Fibroblast of villous mesenchyme (primary cell): Measurements from ENCODE around the gene MT1A. TPM values are rescaled to one million over a fixed set of nuclear protein-coding genes. Genes with fewer than 3 reads are reported as not detected.

Source experiments
- DNase-seq: peaks from one replicate; pipeline ENCODE4 v3.0.0-alpha.2; 2010; ENCODE audit warnings: low read depth
- H3K4me3 ChIP-seq: 2 replicates; pipeline ENCODE4 v1.5.1; 2011; ENCODE audit warnings: low read depth, mild to moderate bottlenecking, low read length
- total RNA-seq: library from RNA; depleted of rRNA; stranded (reverse); fragments of >200 nt; gene quantifications from 2 replicates; pipeline ENCODE4 v1.2.3, GENCODE V29; 2012
- TF ChIP-seq, protein P1 (sequence below): IDR thresholded peaks from 2 replicates; pipeline ENCODE4 v1.5.1; 2012; ENCODE audit warnings: low read depth, mild to moderate bottlenecking, low read length; ENCODE audit not compliant: insufficient read depth

MT1A gene
- total RNA-seq, 1 donor, result 1.3 TPM

GRCh38 chr16:56682703-56683397 is 44.4 kb downstream of the MT1A start:
- DNase-seq, result no peak

DNA sequence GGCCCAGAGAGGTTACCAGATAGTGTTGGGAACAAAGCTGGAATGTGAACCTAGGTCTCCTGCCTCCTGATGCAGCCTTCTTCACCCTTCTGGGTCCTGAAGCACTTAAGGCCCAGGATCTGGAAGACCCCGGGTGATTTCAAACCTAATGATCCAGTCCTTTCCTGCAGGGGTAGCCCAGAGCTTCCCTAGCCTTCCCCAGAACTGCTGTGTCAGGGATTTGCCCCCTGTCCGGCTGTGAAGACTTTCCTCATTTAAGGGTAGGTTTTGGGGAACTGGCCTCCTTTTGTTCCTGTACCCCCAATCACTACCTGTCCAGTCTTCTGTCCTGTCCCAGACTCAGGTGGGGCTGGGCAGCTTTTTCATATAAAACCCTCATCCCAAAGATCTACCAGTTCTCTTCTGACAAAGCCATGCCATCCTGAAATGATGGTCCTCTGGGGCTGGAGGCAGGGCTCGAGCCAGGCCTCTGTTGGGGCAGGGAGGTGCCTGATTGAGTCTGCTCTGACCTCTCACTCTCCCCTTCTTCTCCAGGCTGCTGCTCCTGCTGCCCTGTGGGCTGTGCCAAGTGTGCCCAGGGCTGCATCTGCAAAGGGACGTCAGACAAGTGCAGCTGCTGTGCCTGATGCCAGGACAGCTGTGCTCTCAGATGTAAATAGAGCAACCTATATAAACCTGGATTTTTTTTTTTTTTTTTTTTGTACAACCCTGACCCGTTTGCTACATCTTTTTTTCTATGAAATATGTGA is 45.1 kb downstream of the MT1A start:
- H3K4me3 ChIP-seq, result no peak overlapping the region
- TF ChIP-seq, protein P1, sequence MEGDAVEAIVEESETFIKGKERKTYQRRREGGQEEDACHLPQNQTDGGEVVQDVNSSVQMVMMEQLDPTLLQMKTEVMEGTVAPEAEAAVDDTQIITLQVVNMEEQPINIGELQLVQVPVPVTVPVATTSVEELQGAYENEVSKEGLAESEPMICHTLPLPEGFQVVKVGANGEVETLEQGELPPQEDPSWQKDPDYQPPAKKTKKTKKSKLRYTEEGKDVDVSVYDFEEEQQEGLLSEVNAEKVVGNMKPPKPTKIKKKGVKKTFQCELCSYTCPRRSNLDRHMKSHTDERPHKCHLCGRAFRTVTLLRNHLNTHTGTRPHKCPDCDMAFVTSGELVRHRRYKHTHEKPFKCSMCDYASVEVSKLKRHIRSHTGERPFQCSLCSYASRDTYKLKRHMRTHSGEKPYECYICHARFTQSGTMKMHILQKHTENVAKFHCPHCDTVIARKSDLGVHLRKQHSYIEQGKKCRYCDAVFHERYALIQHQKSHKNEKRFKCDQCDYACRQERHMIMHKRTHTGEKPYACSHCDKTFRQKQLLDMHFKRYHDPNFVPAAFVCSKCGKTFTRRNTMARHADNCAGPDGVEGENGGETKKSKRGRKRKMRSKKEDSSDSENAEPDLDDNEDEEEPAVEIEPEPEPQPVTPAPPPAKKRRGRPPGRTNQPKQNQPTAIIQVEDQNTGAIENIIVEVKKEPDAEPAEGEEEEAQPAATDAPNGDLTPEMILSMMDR, result no peak
- DNase-seq, result no peak

More at GRCh38 chr16:56682703-56683397, 44.4 kb downstream of the MT1A start:
- peak overlapping the region; percentile 62 for H3K4me3 ChIP-seq
- TF ChIP-seq, protein P1, result no peak

GRCh38 chr16:56684256-56684925 is 45.9 kb downstream of the MT1A start:
- H3K4me3 ChIP-seq, result no peak overlapping the region
- no peak for DNase-seq
- TF ChIP-seq, protein P1, result no peak

DNA sequence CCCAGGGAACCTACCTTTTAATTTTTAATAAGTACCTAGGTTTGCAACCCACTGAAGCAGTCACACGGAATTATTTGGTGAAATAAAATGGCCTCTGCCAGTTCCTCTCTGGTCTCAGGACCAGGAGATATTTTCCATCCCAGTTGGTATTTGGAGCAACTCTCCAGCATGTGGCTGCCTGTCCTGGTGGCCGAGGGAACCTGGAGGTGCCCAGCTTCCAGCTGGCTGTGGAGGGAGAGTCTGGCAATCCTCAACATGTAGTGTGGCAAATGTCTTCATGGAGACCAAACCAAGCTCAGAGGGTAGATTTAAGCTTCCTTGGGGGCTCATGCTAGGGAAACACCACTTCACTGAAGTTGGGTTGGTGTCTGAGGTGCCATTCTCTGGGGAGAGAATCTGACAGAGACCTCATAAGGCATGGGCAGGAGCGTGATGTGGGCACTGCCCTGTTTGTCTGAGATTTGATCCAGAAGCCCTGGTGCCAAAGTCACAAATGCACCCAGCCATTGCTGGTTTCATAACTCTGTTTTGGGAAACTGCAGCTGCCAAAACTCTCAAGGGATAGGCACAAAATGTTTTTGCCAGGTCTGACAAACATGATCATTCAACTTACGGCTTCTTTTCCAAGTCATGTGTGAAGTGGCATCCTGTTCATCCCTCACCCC is 46.6 kb downstream of the MT1A start:
- no peak for DNase-seq
- TF ChIP-seq, protein P1, result no peak
- no peak overlapping the region for H3K4me3 ChIP-seq

DNA sequence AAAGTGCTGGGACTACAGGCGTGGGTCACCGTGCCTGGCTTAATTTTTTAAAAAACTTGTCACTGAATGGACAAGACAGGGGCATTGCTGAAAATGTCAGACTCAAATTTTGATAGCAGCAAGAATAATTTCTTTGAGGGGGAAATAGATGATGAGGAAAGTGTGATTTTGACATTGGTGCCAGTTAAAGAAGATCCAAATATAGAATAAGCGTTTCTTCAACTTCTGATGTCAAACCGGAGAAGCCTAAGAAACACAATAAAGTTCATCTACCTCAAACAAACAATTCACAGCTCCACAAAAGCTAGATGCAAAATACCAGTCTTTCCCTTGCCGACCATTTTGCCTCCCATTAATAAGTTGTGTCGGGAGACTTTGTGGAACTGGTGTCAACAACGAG is 48.3 kb downstream of the MT1A start:
- TF ChIP-seq, protein P1, result no peak
- DNase-seq, result no peak

GRCh38 chr16:56688762-56689161 is 50.3 kb downstream of the MT1A start:
- H3K4me3 ChIP-seq, result no peak overlapping the region
- DNase-seq, result no peak
- TF ChIP-seq, protein P1, result no peak

More for the DNA sequence above, 48.3 kb downstream of the MT1A start:
- no peak overlapping the region for H3K4me3 ChIP-seq
